GM12872 (cell line): ENCODE data around the gene SLC37A1.
A peak's percentile ranks its signal among the peaks of the same experiment; 100 is the strongest.

Source experiments
- CTCF ChIP-seq: IDR thresholded peaks from 3 replicates; pipeline ENCODE4 v1.5.1; 2011; ENCODE audit warnings: low read depth, mild to moderate bottlenecking, low read length, moderate library complexity; ENCODE audit not compliant: insufficient read depth

The SLC37A1 gene

DNA sequence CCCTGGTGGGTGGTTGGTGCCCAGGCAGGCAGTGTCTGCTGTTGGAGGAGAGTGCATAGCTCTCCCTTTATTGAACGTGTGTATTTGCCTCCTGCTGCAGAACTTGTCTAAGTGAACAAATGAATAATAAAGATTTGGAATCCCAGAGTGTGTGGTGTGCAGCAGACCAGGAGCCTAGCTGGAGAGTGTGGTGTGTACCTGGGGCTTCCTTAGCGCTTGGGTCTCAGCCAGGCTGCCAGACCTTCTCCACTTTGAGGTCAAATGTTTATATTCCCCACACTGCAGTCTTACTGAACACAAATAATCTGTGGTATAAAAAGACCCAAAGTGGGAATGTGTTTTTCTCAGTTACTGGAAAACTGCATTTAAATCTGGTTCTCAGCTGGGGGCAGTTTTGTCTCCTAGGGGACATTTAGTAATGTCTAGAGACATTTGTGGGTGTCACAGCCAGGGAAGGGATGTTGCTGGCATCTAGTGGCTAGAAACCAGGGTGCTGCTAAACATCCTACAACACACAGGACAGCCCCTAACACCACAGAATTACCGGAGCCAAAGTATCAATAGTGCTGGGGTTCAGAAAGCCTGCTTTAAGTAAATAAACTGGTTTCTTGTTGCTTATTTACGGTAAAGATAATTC, 23.6 kb downstream of the SLC37A1 start:
- TF ChIP-seq CTCF: peak; percentile 80

DNA sequence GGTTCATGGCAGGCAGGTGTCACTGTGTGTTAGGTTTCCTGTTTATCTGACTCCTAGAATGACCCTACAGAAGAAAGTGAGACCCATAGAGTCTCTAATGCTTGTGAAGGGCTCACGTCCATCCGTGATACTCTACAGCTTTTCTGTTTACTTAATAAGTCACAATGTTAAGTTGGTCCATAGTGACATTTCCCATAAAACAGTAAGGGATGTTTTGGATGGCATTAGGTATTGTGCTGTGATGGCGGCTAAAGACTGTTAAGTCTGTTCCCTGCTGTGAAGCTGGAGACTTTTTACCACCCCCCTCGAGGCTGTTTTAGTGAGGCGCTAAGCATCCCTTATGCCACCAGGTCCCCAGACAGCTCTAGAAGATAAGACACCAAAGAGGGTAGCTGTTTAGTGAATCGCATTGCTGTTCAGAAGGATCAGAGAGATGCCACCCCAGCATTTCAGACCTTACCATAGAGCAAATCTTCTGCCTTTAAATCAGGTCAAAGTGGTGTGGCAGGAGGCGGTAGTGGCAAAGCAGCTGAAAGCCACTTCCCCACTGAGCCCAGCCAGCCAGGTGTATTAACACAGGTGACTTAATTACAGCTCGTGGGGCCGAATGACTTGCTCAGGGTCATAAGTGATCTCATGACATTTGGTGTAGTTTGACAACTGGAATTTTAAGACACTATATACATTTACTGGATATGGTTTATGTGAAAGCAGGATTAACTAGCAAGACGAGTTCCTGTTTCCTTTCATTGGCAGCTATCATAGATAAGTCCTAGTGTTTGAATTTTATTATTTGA, 25.0 kb downstream of the SLC37A1 start:
- TF ChIP-seq CTCF: no peak

- TF ChIP-seq CTCF: no peak
Measured at GRCh38 chr21:42539342-42539741, 25.7 kb downstream of the SLC37A1 start.

DNA sequence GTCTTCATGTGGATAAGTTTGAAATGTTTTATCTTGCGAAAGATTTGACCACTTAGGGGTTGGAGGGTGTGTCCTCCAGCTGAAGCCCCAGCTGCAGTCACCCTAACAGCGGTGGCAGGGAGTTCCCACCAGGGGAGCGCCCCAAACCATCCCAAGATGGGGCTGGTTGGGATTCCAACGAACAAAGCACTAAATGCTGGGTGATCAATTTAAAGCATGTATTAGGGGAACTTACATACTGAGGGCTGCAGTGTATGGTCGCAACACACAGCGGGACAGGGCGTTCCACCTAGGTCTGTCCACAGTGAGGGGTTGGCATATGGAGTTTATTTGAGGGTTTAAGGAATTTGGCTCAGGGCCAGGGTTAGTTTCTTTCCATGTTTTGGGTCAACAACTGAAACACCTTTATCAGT, 26.3 kb downstream of the SLC37A1 start:
- TF ChIP-seq CTCF: peak; percentile 26; the same call in 1 of the 3 replicates

DNA sequence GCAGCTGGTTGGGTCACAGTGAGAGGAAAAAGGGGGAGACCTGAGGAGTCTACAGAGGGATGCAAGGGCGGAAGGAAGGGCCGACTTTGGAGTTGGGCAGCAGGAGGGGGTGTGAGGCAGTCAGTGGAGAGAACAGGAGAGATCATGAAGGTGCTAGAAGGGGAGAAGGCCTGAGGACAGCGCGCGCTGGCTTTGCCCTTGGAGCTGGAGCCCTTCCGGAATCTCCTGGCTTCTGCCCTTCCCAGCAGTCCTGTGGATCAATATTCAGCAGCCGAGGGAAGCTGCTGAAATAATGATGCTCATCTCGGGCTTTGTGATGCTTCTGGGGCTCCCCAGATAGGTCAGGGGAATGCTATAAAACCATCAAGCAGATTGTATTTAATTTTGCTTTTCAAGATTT, 26.7 kb downstream of the SLC37A1 start:
- TF ChIP-seq CTCF: no peak

DNA sequence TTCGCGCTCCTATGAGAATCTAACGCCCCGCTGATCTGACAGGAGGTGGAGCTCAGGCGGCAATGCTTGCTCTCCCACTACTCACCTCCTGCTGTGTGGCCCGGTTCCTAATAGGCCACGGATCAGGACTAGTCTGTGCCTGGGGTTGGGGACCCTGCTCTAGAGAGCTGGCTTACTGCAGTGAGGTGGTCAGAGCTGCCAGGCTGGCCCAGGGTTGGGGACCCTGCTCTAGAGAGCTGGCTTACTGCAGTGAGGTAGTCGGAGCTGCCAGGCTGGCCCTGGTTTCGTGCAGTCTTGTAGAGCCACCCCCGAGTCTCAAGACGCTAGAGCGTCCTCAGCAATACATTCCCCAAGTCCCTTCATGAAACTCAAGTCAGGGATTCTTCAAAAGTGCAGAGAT, 27.5 kb downstream of the SLC37A1 start:
- TF ChIP-seq CTCF: no peak

GRCh38 chr21:42541618-42542017, 28.0 kb downstream of the SLC37A1 start:
- TF ChIP-seq CTCF: no peak
